Measurements from ENCODE around the gene GPHA2. TPM values are rescaled to one million over a fixed set of nuclear protein-coding genes. Genes with fewer than 3 reads are reported as not detected.

GPHA2 gene, protein sequence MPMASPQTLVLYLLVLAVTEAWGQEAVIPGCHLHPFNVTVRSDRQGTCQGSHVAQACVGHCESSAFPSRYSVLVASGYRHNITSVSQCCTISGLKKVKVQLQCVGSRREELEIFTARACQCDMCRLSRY
- total RNA-seq, result not detected in 2 replicates

DNA sequence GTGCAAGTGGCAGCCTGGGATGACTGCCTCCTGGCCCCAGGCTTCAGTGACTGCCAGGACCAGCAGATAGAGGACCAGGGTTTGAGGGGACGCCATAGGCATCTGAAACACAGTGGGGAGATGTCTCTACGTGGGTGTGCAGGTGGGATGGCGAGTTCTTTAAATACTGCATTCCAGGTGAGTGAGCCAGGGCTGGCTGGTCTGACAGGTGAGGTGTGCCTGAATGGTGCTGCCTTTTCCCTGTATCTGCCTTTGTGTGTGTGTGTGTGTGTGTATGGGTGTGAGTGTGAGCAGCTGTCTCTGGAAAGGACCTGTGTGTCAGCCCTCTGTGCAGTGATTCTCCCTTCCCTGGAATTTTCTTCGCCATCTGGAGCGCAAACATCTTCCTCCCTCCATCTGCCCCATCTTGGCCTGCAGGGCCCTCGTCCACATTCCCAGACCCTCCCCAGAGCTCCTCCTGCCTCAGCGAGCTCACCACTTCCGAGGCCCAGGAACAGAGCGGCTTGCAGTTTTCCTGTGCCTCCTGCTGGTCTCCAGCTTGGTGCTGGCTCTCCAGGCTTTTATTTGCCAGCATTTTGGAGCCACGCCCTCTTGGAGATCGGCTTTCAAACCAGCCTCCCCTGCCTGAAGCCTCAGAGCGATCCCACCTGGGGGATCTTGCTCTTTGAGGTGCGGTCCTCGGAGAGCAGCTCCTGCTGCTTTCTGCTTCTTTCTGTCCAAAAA lies at the start of gene GPHA2:
Gene GPHA2, minus strand, starts transcription at position 535 of the 723 bp plus-strand sequence. Its CDS starts 433 bp downstream, at position 102.

DNA sequence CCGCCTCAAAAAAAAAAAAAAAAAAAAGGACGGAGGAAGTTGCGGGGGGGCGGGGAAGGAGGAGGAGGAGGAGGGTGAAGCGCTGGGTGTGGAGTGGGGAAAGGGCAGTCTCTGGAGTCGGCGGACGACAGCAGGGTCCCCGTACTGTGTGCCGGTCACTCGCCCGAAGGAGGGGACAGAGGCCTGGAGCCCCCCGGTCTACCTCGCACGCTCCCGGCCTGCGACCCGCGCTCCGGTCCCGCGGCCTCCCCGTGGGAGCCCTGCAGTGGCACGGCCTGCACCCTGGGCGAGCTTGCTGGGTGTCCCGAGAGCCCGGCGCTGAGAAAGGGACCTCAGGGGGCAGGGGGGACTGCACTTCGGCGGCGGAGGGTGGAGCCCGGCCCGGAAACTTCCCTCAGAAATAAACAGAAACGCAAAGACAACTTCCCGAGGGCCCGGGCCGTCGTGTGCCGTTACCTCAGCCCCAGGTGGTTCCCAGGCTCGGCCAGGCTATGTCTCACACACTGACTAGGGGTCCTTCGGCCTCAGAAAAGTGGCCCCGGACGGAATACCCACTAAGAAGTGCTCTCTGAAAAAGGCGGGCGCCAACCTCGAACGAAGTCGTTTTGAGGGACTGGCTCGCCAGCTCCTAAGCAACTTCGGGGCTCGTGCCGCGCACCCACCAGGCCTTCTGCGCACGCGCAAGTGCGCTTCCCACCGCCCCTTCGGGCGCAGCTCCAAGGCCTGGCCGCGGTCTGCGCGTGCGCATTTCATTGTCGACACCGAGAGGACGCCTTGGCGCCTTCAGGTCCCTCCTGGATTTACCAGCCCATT lies 35.9 kb upstream of the GPHA2 start, which contains the start of gene MAJIN:
Gene MAJIN, minus strand, starts transcription at position 688 of the 813 bp plus-strand sequence. CDS start 12,703 bp downstream, outside the sequence.

DNA sequence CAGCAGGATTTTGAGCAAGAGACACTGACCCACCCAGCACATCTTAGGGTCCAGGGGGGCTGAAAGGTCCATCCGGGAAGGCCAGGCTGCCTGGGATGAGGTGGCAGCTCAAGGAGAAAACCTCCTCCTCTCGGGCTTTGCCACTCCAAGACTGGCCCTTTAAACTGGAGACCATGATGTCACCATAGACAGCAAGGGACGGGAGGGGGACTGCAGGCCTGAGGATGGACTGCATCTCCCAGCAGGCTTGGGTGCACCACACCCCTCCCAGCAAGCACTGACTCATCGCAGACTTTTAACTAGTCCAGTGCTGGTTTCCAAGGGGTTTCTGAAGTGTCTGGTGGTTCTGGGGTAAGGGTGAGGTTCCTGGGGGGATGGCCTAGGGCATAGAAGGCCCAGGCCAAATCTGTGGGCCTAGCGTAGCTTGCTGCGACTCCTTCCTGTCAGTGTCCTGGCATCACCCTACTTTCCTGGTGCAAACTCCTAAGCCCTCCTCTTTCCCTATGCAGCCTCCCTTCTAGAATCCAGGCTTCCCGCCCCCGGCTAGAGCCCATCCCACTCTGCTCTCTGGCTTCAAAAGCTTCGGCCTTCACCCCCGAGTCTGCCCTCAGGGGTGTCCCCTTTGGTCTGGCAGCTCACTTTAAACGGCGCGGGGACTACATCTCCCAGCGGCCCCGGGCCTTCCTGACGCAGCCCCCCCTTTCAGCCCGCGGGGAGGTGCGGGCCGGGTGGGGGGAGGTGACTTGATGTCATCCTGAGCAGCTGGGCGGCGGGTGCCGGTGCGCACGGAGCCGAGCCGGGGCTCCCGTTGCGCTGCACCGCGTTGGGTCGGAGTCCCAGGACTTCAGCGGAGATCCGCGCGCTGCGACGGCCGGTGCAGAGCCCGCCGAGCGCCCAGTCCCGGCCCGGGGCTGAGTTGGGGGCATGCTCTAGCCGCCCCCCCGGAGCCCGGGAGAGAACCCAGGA lies 11.5 kb downstream of the GPHA2 start, which contains the start of gene PPP2R5B:
Gene PPP2R5B, plus strand, starts transcription at position 746 of the 966 bp plus-strand sequence. CDS start 1,046 bp downstream, outside the sequence.

DNA sequence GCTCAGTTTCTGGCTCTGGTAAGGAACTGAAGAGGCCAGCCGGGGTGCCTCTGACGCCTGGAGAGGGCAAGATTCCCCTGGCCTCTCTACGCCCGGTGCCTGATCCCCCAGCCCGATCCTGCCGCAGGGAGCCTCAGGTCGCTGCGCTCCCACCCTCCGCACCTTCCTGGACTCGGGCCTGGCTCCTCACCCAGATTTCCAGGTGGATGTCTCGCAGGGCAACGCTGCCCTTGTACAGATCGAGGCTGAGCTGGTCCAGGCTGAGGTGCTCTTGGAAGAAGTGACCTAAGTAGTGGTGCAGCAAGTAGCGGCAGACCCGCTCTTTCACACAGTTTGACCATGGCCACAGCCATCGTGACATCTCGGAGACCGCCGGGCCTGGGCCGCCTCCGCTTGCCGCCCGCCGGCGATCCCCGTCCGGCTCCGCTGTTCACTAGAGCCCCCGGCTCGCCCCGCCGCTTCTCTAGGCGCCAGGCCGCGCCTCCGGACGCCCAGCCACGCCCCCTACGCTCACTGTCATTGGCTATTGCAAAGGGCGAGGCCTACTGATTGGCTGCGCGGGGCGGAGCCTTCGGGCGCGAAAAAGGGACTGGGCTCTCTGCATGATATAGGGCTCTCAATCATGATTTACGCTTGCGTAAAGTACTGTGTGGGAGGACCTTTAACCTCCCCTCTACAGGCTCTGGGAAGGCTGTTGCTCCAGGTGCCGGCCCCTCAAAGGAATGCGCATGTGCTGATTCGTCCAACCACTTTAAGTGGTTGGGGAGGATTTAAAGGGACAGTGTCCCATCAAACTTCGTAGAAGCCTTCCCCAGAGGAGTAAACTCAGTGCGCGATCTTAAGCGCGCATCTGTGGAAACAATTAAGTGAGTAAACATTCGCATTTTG lies 18.7 kb downstream of the GPHA2 start, which contains the start of gene ATG2A:
Gene ATG2A, minus strand, starts transcription at position 435 of the 888 bp plus-strand sequence. Its CDS starts 74 bp downstream, at position 361.

Small RNAs within 50 kb of the gene (small RNA-seq; reads per million reads assigned to genes)
- gene MIR6749 (ENCODE audit: low replicate concordance) (0.13 reads per million), gene MIR6750 (ENCODE audit: low replicate concordance) (not detected)

Other genes with a start within 250 kb of the GPHA2 start
- 0.44 and 8.4 TPM in 2 replicates for gene NRXN2, start 212.7 kb downstream of the GPHA2 start, total RNA-seq
- 1.0 and 1.5 TPM in 2 replicates for gene RASGRP2, start 191.8 kb downstream of the GPHA2 start, total RNA-seq
- gene PYGM, start 175.9 kb downstream of the GPHA2 start, total RNA-seq, result 0.29 and 0.88 TPM in 2 replicates
- 170 and 171 TPM in 2 replicates for gene SF1, start 157.4 kb downstream of the GPHA2 start, total RNA-seq
- 12.3 and 28.3 TPM in 2 replicates for gene MAP4K2, start 132.7 kb downstream of the GPHA2 start, total RNA-seq
- gene MEN1, start 125.3 kb downstream of the GPHA2 start, total RNA-seq, result 20.4 and 25.5 TPM in 2 replicates
- gene CDC42BPG, start 91.2 kb downstream of the GPHA2 start, total RNA-seq, result 0.14 and 0.22 TPM in 2 replicates
- gene EHD1, start 57.3 kb downstream of the GPHA2 start, total RNA-seq, result 120 and 163 TPM in 2 replicates
- gene ATG2A, start 18.7 kb downstream of the GPHA2 start, total RNA-seq, result 23.9 and 28.2 TPM in 2 replicates
- gene PPP2R5B, start 11.2 kb downstream of the GPHA2 start, total RNA-seq, result 11.6 and 19.0 TPM in 2 replicates
- not detected in 2 replicates for gene MAJIN, start 36.2 kb upstream of the GPHA2 start, total RNA-seq
- gene BATF2, start 61.1 kb upstream of the GPHA2 start, total RNA-seq, result 1.8 and 2.6 TPM in 2 replicates
- gene ARL2, start 78.3 kb upstream of the GPHA2 start, total RNA-seq, result 61.0 and 80.1 TPM in 2 replicates
- gene SNX15, start 91.5 kb upstream of the GPHA2 start, total RNA-seq, result 13.8 and 18.3 TPM in 2 replicates
- gene SAC3D1, start 105.3 kb upstream of the GPHA2 start, total RNA-seq, result 6.3 and 19.3 TPM in 2 replicates
- 6.8 and 11.0 TPM in 2 replicates for gene NAALADL1, start 122.7 kb upstream of the GPHA2 start, total RNA-seq
- 1.1 and 32.4 TPM in 2 replicates for gene CDCA5, start 148.1 kb upstream of the GPHA2 start, total RNA-seq
- gene ZFPL1, start 148.3 kb upstream of the GPHA2 start, total RNA-seq, result 46.5 and 68.5 TPM in 2 replicates
- gene VPS51, start 160.3 kb upstream of the GPHA2 start, total RNA-seq, result 186 and 248 TPM in 2 replicates
- gene TM7SF2, start 176.0 kb upstream of the GPHA2 start, total RNA-seq, result 13.3 and 65.0 TPM in 2 replicates
- gene ZNHIT2, start 181.8 kb upstream of the GPHA2 start, total RNA-seq, result 15.8 and 22.5 TPM in 2 replicates
- 107 and 347 TPM in 2 replicates for gene FAU, start 186.2 kb upstream of the GPHA2 start, total RNA-seq
- 53.4 and 89.2 TPM in 2 replicates for gene MRPL49, start 186.4 kb upstream of the GPHA2 start, total RNA-seq
- gene SYVN1, start 198.6 kb upstream of the GPHA2 start, total RNA-seq, result 31.1 and 197 TPM in 2 replicates
- not detected in 2 replicates for gene SPDYC, start 234.3 kb upstream of the GPHA2 start, total RNA-seq
- 184 and 242 TPM in 2 replicates for gene CAPN1, start 246.0 kb upstream of the GPHA2 start, total RNA-seq